WTC11 (cell line): ENCODE results near the gene U2AF2. TPM values are rescaled to one million over a fixed set of nuclear protein-coding genes. Genes with fewer than 3 reads are reported as not detected.
A peak's percentile ranks its signal among the peaks of the same experiment; 100 is the strongest.

Experiments used
- ATAC-seq: fragments of 200-7000 bp; cut with Tn5 transposase; 2 replicates; pipeline ENCODE4 v1.10.0; 2021; ENCODE audit warnings: mild to moderate bottlenecking, moderate library complexity
- CTCF ChIA-PET: fragments of 300-600 bp; sonication (Branson Sonifier 250); formaldehyde crosslinking; loops from one replicate; lab custom pipeline; 2021; ENCODE audit warnings: antibody characterized with exemption; lab: Charles Lee
- POLR2A ChIA-PET: fragments of 350-600 bp; sonication (Branson Sonifier 250); formaldehyde crosslinking; loops from one replicate; lab custom pipeline; 2021; ENCODE audit warnings: antibody characterized with exemption; lab: Charles Lee
- DNase-seq: peaks from one replicate; pipeline ENCODE4 v3.0.0; 2021; ENCODE audit warnings: low spot score
- H3K27ac Mint-ChIP-seq: 2 replicates; pipeline ENCODE4 v1.8.0; 2021; ENCODE audit warnings: mixed read lengths
- H3K27me3 Mint-ChIP-seq: 2 replicates; pipeline ENCODE4 v1.8.0; 2021; ENCODE audit warnings: low read depth, mild to moderate bottlenecking, moderate library complexity, mixed read lengths
- H3K36me3 Mint-ChIP-seq: 2 replicates; pipeline ENCODE4 v1.8.0; 2021; ENCODE audit warnings: mixed read lengths
- H3K4me1 Mint-ChIP-seq: 2 replicates; pipeline ENCODE4 v1.8.0; 2022; ENCODE audit warnings: mixed read lengths
- H3K4me3 Mint-ChIP-seq: 2 replicates; pipeline ENCODE4 v1.8.0; 2021; ENCODE audit warnings: mild to moderate bottlenecking, moderate library complexity, mixed read lengths
- H3K9me3 Mint-ChIP-seq: 2 replicates; pipeline ENCODE4 v1.8.0; 2021; ENCODE audit warnings: mixed read lengths
- CREB1 ChIP-seq: sonication (generic); formaldehyde crosslinking; IDR thresholded peaks from 2 replicates; pipeline ENCODE4 v1.8.0; 2023; ENCODE audit warnings: mild to moderate bottlenecking, missing genetic modification reagents
- ELF4 ChIP-seq: sonication (generic); formaldehyde crosslinking; IDR thresholded peaks from 2 replicates; pipeline ENCODE4 v1.8.1; 2022; ENCODE audit warnings: low read depth, mild to moderate bottlenecking, moderate library complexity, missing genetic modification reagents
- GABPB1 ChIP-seq: sonication (generic); formaldehyde crosslinking; IDR thresholded peaks from 2 replicates; pipeline ENCODE4 v1.8.1; 2023; ENCODE audit warnings: mild to moderate bottlenecking, missing genetic modification reagents
- GTF2I ChIP-seq: fragments of 250-450 bp; sonication (Bioruptor Pico); conservative IDR thresholded peaks from 2 replicates; pipeline ENCODE4 v1.4.0; 2021; ENCODE audit warnings: mild to moderate bottlenecking
- JUN ChIP-seq: sonication (generic); formaldehyde crosslinking; IDR thresholded peaks from 2 replicates; pipeline ENCODE4 v1.8.0; 2023; ENCODE audit warnings: mild to moderate bottlenecking, missing genetic modification reagents
- MXD4 ChIP-seq: fragments of 250-450 bp; sonication (Bioruptor Pico); IDR thresholded peaks from 2 replicates; pipeline ENCODE4 v1.8.0; 2021; ENCODE audit warnings: mild to moderate bottlenecking, moderate library complexity, borderline replicate concordance
- NFATC4 ChIP-seq: fragments of 250-450 bp; sonication (Bioruptor Pico); IDR thresholded peaks from 2 replicates; pipeline ENCODE4 v1.9.0; 2021; ENCODE audit warnings: mild to moderate bottlenecking
- NR1H2 ChIP-seq: sonication (generic); formaldehyde crosslinking; IDR thresholded peaks from 2 replicates; pipeline ENCODE4 v1.9.0; 2021; ENCODE audit warnings: mild to moderate bottlenecking, moderate library complexity, missing genetic modification reagents
- NR2C2 ChIP-seq: sonication (generic); formaldehyde crosslinking; IDR thresholded peaks from 2 replicates; pipeline ENCODE4 v1.8.0; 2022; ENCODE audit warnings: mild to moderate bottlenecking, missing genetic modification reagents
- SOX15 ChIP-seq: fragments of 250-450 bp; sonication (Bioruptor Pico); IDR thresholded peaks from 2 replicates; pipeline ENCODE4 v1.9.0; 2021; ENCODE audit warnings: mild to moderate bottlenecking
- TEAD1 ChIP-seq: sonication (generic); formaldehyde crosslinking; IDR thresholded peaks from 2 replicates; pipeline ENCODE4 v1.8.0; 2022; ENCODE audit warnings: mild to moderate bottlenecking, missing genetic modification reagents
- TP53 ChIP-seq: sonication (generic); formaldehyde crosslinking; IDR thresholded peaks from 2 replicates; pipeline ENCODE4 v1.8.1; 2023; ENCODE audit warnings: mild to moderate bottlenecking, missing genetic modification reagents
- ZBTB21 ChIP-seq: sonication (generic); formaldehyde crosslinking; IDR thresholded peaks from 2 replicates; pipeline ENCODE4 v1.8.1; 2023; ENCODE audit warnings: mild to moderate bottlenecking, missing genetic modification reagents, borderline replicate concordance
- ZNF219 ChIP-seq: sonication (generic); formaldehyde crosslinking; IDR thresholded peaks from 2 replicates; pipeline ENCODE4 v1.8.0; 2023; ENCODE audit warnings: missing genetic modification reagents, mild to moderate bottlenecking, borderline replicate concordance
- ZNF232 ChIP-seq: sonication (generic); formaldehyde crosslinking; IDR thresholded peaks from 2 replicates; pipeline ENCODE4 v1.8.0; 2022; ENCODE audit warnings: mild to moderate bottlenecking, missing genetic modification reagents
- ZNF263 ChIP-seq: sonication (generic); formaldehyde crosslinking; IDR thresholded peaks from 2 replicates; pipeline ENCODE4 v1.8.1; 2022; ENCODE audit warnings: low read depth, mild to moderate bottlenecking, moderate library complexity, missing genetic modification reagents
- ZNF317 ChIP-seq: sonication (generic); formaldehyde crosslinking; IDR thresholded peaks from 2 replicates; pipeline ENCODE4 v1.8.1; 2023; ENCODE audit warnings: low read depth, mild to moderate bottlenecking, moderate library complexity, missing genetic modification reagents, borderline replicate concordance
- ZNF396 ChIP-seq: fragments of 250-450 bp; sonication (Bioruptor Pico); IDR thresholded peaks from 2 replicates; pipeline ENCODE4 v1.8.0; 2021; ENCODE audit warnings: mild to moderate bottlenecking, moderate library complexity, borderline replicate concordance
- ZNF416 ChIP-seq: fragments of 250-450 bp; sonication (Bioruptor Pico); IDR thresholded peaks from 2 replicates; pipeline ENCODE4 v1.9.0; 2021; ENCODE audit warnings: mild to moderate bottlenecking, inconsistent platforms
- ZNF423 ChIP-seq: fragments of 250-450 bp; sonication (Bioruptor Pico); IDR thresholded peaks from 2 replicates; pipeline ENCODE4 v2.1.2; 2022; ENCODE audit warnings: mild to moderate bottlenecking, moderate library complexity
- ZNF671 ChIP-seq: fragments of 250-450 bp; sonication (Bioruptor Pico); IDR thresholded peaks from 2 replicates; pipeline ENCODE4 v1.8.0; 2021; ENCODE audit warnings: mild to moderate bottlenecking
- total RNA-seq: library from RNA; stranded (reverse); gene quantifications from 3 replicates; pipeline ENCODE4 v1.2.3, GENCODE V29; 2021
- TF ChIP-seq, protein P1 (sequence below): sonication (generic); formaldehyde crosslinking; IDR thresholded peaks from 2 replicates; pipeline ENCODE4 v1.8.1; 2022; ENCODE audit warnings: mild to moderate bottlenecking, missing genetic modification reagents, moderate library complexity, borderline replicate concordance
- TF ChIP-seq, protein P2 (sequence below): sonication (generic); formaldehyde crosslinking; IDR thresholded peaks from 2 replicates; pipeline ENCODE4 v1.8.1; 2023; ENCODE audit warnings: mild to moderate bottlenecking, missing genetic modification reagents
- TF ChIP-seq, protein P3 (sequence below): sonication (generic); formaldehyde crosslinking; IDR thresholded peaks from 2 replicates; pipeline ENCODE4 v1.8.0; 2022; ENCODE audit warnings: mild to moderate bottlenecking, missing genetic modification reagents
- TF ChIP-seq, protein P4 (sequence below): sonication (generic); formaldehyde crosslinking; IDR thresholded peaks from 2 replicates; pipeline ENCODE4 v1.8.0; 2022; ENCODE audit warnings: mild to moderate bottlenecking, missing genetic modification reagents
- TF ChIP-seq, protein P5 (sequence below): sonication (generic); formaldehyde crosslinking; IDR thresholded peaks from 2 replicates; pipeline ENCODE4 v1.8.0; 2022; ENCODE audit warnings: mild to moderate bottlenecking, missing genetic modification reagents
- TF ChIP-seq, protein P6 (sequence below): sonication (generic); formaldehyde crosslinking; IDR thresholded peaks from 2 replicates; pipeline ENCODE4 v1.8.1; 2023; ENCODE audit warnings: mild to moderate bottlenecking, moderate library complexity, missing genetic modification reagents

U2AF2 gene
- total RNA-seq, 1 experiment from 2014 or later, result 302 TPM

DNA sequence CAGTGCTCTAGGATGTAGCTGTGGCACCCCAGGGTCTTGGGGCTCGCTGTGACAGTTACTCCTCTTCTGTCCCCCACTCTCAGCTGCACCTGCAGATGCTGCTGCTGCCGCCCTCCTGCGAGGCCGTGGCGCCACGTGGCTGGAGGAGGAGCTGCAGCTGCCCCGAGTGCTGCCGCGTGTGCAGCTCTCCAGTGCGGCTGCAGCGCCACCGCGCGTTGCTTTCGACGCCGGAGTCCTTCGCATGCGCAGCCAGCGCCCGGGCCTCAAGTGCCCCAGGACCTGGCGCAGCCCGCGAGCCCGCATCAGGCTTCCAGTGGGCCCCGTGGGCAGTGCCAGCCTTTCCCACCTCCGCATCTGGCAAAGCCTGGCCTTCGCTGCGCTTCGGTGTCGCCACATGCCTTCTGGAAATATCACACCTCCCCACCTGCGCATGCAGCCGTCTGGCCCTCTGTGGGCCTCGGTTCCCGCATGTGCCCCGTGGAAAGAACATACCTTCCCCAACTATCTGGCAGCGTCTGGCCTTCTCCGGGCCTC lies 14.7 kb upstream of the U2AF2 start:
- Mint-ChIP-seq H3K27ac (peak overlapping the region; percentile 92), H3K4me3 (peak overlapping the region; percentile 70), H3K4me1 (peaks cover 35% of the 10 kb centered on the region), H3K9me3 (peaks cover 4% of the 10 kb centered on the region), H3K27me3 (peaks cover 9% of the 10 kb centered on the region), H3K36me3 (peaks cover 13% of the 10 kb centered on the region)
- ChIA-PET CTCF (interaction anchor here (1.0 to 2.1 kb wide), 7 partner anchors 13 to 178 kb away, joined by 3 to 17 read pairs (median 5); partner anchors contain the start of genes FIZ1 and U2AF2), POLR2A (interaction anchor here (0.5 to 1.0 kb wide), 3 partner anchors 14 to 1439 kb away, joined by 3 to 4 read pairs (median 3); partner anchors contain the start of gene RPS9)
- ATAC-seq (no peak), DNase-seq (peak; percentile 54)
- no peak for TF ChIP-seq MXD4 (CRISPR knock-in tag)
- TF ChIP-seq ELF4 (CRISPR knock-in tag), result no peak
- peak; percentile 94 for TF ChIP-seq JUN (CRISPR knock-in tag)
- peak; percentile 80 for TF ChIP-seq NR1H2
- no peak for TF ChIP-seq NFATC4
- peak; percentile 89 for TF ChIP-seq CREB1 (CRISPR knock-in tag)
- no peak for TF ChIP-seq ZNF396 (CRISPR knock-in tag)
- TF ChIP-seq, protein P1, sequence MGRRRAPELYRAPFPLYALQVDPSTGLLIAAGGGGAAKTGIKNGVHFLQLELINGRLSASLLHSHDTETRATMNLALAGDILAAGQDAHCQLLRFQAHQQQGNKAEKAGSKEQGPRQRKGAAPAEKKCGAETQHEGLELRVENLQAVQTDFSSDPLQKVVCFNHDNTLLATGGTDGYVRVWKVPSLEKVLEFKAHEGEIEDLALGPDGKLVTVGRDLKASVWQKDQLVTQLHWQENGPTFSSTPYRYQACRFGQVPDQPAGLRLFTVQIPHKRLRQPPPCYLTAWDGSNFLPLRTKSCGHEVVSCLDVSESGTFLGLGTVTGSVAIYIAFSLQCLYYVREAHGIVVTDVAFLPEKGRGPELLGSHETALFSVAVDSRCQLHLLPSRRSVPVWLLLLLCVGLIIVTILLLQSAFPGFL (CRISPR knock-in tag), result no peak
- peak; percentile 95 for TF ChIP-seq ZNF219
- no peak for TF ChIP-seq GABPB1
- TF ChIP-seq, protein P2, sequence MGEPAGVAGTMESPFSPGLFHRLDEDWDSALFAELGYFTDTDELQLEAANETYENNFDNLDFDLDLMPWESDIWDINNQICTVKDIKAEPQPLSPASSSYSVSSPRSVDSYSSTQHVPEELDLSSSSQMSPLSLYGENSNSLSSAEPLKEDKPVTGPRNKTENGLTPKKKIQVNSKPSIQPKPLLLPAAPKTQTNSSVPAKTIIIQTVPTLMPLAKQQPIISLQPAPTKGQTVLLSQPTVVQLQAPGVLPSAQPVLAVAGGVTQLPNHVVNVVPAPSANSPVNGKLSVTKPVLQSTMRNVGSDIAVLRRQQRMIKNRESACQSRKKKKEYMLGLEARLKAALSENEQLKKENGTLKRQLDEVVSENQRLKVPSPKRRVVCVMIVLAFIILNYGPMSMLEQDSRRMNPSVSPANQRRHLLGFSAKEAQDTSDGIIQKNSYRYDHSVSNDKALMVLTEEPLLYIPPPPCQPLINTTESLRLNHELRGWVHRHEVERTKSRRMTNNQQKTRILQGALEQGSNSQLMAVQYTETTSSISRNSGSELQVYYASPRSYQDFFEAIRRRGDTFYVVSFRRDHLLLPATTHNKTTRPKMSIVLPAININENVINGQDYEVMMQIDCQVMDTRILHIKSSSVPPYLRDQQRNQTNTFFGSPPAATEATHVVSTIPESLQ (CRISPR knock-in tag), result no peak
- TF ChIP-seq SOX15 (CRISPR knock-in tag), result no peak
- TF ChIP-seq, protein P3, sequence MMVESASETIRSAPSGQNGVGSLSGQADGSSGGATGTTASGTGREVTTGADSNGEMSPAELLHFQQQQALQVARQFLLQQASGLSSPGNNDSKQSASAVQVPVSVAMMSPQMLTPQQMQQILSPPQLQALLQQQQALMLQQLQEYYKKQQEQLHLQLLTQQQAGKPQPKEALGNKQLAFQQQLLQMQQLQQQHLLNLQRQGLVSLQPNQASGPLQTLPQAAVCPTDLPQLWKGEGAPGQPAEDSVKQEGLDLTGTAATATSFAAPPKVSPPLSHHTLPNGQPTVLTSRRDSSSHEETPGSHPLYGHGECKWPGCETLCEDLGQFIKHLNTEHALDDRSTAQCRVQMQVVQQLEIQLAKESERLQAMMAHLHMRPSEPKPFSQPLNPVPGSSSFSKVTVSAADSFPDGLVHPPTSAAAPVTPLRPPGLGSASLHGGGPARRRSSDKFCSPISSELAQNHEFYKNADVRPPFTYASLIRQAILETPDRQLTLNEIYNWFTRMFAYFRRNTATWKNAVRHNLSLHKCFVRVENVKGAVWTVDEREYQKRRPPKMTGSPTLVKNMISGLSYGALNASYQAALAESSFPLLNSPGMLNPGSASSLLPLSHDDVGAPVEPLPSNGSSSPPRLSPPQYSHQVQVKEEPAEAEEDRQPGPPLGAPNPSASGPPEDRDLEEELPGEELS (CRISPR knock-in tag), result peak; percentile 98
- TF ChIP-seq ZBTB21, result peak; percentile 78; the same call in 1 of the 2 replicates
- TF ChIP-seq, protein P4, sequence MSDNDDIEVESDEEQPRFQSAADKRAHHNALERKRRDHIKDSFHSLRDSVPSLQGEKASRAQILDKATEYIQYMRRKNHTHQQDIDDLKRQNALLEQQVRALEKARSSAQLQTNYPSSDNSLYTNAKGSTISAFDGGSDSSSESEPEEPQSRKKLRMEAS (CRISPR knock-in tag), result peak; percentile 99
- peak; percentile 87 for TF ChIP-seq ZNF232 (CRISPR knock-in tag)
- no peak for TF ChIP-seq ZNF671 (CRISPR knock-in tag)
- no peak for TF ChIP-seq GTF2I (CRISPR knock-in tag)
- peak; percentile 81; the same call in 1 of the 2 replicates for TF ChIP-seq NR2C2 (CRISPR knock-in tag)
- no peak for TF ChIP-seq ZNF423 (CRISPR knock-in tag)
- TF ChIP-seq, protein P5, sequence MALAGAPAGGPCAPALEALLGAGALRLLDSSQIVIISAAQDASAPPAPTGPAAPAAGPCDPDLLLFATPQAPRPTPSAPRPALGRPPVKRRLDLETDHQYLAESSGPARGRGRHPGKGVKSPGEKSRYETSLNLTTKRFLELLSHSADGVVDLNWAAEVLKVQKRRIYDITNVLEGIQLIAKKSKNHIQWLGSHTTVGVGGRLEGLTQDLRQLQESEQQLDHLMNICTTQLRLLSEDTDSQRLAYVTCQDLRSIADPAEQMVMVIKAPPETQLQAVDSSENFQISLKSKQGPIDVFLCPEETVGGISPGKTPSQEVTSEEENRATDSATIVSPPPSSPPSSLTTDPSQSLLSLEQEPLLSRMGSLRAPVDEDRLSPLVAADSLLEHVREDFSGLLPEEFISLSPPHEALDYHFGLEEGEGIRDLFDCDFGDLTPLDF (CRISPR knock-in tag), result peak; percentile 92
- peak; percentile 50 for TF ChIP-seq ZNF263
- peak; percentile 96 for TF ChIP-seq TEAD1 (CRISPR knock-in tag)
- TF ChIP-seq, protein P6, sequence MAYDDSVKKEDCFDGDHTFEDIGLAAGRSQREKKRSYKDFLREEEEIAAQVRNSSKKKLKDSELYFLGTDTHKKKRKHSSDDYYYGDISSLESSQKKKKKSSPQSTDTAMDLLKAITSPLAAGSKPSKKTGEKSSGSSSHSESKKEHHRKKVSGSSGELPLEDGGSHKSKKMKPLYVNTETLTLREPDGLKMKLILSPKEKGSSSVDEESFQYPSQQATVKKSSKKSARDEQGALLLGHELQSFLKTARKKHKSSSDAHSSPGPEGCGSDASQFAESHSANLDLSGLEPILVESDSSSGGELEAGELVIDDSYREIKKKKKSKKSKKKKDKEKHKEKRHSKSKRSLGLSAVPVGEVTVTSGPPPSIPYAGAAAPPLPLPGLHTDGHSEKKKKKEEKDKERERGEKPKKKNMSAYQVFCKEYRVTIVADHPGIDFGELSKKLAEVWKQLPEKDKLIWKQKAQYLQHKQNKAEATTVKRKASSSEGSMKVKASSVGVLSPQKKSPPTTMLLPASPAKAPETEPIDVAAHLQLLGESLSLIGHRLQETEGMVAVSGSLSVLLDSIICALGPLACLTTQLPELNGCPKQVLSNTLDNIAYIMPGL (CRISPR knock-in tag), result peak; percentile 44
- TF ChIP-seq ZNF416 (CRISPR knock-in tag), result no peak
- TF ChIP-seq ZNF317 (CRISPR knock-in tag), result no peak
- peak; percentile 87 for TF ChIP-seq TP53 (CRISPR knock-in tag)
